NCI-H2196 (cell line): ENCODE results near the gene SREBF2.

Experiments
- DNase-seq: peaks from one replicate; lab custom pipeline; 2025; ENCODE audit not compliant: unreplicated experiment; lab: John Stamatoyannopoulos, UW

Gene SREBF2

GRCh38 chr22:41906822-41907221 is 73.9 kb downstream of the SREBF2 start:
- no peak for DNase-seq

DNA sequence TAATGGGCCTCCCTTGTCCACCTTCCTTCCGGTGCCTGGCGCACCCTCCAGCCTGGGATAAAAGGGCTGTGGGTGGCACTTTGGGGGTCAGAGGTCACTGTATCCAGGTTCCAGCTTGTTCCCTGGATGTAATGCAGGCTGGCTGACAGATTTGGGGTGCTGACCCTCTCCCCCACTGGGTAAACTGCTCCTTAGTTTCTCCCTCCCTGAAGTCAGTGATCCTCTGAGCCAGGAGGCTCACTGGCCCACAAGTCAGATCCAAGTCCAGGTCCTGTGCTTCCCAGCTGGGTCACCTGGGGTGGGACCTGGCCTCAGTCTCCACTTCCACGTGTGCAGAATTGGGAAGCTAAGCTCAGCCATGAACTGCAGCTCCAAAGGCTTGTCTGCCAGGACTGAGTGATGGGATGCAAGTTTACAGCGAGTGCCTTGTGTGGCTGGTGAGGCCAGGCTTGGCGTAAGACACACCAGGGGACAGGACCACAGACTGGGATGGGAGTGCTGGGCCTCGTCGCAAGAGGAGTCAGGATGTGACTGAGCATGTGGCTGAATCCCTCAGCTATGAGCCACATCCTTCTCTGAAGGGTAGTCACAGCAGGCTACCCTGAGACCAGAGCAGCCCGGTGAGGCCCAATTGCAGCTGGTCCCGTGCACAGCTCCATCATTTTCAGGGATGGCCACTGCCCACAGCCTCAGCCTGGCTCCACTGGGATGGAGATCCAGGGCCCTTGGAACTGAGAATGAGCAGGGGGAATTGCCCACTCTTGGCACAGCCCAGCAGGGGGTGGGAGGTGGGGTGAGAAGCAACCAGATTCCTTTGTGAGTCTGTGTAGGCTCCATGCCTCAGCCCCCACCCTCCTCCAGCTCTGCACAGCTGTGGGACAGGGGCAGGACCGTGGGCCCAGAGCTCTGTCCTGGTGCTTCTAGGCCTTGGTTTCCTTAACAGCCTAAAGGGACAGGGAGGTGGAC is 74.8 kb downstream of the SREBF2 start:
- DNase-seq = no peak

- DNase-seq = peak; percentile 18
Measured at GRCh38 chr22:41908411-41909309, 75.8 kb downstream of the SREBF2 start.

GRCh38 chr22:41909310-41910049 is 76.6 kb downstream of the SREBF2 start:
- DNase-seq = no peak

GRCh38 chr22:41910050-41911000 is 77.4 kb downstream of the SREBF2 start:
- DNase-seq = no peak

DNA sequence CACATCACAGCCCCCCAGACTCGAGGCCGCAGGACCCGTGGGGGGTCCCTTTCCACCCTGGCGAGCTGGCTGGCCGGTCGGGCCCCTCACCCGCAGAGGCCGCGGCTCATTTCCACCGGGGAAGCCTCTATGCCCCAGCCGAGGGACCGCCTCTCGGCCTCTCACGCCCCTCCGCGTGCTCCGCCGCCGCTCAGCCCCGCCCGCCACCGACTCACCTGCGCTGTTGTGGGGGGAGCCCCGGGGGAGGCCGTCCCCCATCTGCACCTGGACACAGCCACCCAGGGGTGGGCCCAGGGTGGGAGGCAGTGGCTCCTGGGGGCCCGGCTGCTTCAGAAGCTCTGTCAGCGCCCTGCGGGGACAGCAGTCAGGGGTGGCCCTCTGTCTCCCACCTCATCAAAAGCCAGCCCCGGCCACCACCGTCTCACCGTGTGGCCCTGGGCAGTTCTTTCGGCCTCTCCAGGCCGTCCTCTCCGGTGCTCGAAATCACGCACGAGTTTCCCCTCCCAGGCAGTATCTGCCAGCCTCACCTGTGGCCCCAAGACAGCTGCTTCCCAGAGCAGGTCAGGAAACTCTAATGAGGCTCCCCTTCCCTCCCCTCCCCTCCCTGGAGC is 78.2 kb downstream of the SREBF2 start:
- DNase-seq = no peak

DNA sequence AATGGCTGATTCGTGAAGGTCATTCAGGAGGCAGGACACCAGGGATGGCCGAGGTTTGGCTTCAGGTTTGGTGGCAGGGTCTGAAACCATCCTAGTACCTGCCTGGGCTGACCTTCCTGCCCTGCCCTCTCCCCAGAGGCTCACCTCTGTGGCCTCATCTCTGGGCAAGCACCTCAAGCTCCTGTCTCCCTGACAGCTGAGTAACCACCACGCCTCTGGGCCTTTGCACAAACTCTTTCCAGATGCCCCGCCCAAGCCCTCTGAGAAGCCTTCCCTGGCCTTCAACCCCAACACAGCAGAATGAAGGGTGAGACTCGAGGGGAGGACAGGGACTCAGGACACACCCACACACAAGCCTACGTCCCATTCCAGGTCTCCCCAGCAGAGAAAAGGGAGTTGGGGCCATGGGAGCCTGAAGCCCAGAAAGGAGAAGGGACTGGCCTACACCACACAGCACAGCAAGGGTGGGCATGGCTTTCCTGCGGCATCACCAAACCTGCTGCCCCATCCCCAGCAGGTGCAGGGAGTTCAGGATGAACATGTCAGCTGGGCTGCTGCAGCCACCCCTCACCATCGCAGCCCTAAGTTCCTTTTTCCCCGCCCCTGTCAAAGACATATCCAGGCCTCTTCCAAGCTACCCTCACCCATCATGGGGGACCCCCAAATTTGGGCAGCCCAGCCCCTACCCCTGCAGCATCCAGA is 79.6 kb downstream of the SREBF2 start:
- no peak for DNase-seq

DNA sequence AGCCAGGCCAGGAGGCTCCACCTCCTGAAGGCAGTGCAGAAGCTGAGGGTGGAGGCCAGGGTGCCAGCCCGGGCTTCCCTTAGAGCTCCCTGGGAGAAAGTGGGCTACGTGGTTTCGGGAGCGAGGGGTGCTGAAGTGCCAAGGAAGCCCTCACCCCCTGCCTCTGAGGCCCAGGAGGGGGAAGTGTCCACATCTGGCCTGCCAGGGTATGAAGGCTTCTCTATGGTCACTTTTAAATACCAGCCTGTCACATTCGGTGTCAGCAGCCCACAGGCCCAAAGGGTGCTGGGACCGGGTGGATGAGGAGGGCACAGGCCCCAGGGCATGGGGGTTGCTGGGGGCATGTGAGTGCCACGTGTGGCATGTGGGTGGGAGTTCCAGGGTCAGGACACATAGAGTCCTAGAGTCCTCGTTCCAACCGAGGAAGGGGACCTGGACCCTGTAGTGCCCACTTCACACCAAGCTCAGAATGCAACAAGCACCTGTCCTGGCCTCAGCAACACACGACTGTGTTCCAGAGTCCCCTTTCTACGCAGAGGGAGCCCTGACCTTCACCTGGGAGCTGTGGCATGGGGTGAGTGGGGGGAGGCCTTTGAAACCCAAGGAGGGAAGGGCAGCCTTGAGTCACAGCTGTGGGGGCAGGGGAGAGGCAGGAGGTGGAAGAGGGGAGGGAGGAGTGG is 80.3 kb downstream of the SREBF2 start:
- DNase-seq = no peak

DNA sequence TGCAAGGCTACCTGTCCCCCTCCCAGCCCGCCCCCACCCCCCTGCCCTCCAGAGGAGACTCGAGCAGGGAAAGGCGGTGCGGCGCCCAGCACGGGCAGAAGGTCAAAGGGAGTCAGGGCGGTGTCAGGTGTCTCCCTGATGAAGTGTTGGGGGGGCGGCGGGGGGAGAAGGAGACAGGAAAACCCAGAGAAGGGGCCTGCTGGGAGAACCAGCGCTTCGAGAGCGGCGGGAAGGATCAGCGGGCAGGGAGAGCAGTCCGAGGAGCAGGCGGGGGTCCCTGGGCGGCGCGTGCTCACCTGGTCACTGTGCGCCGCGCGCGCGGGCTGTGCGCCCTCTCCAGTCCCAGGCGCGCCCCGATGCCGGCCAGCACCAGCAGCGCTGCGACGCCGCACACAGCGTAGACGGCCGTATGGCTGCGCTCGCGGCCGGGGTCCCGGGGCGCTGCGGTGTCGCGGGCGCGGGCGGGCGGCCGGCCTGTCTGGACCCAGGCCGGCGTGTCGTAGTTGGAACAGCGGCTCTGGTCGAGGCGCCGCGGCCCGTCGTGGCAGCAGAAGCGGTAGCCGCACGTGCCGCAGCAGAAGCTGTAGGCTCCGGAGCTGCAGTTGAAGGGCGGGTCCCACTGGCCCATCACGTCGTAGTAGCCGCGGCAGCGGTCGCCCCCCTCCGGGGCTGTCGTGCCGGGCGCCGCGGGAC is 81.1 kb downstream of the SREBF2 start:
- no peak for DNase-seq

DNA sequence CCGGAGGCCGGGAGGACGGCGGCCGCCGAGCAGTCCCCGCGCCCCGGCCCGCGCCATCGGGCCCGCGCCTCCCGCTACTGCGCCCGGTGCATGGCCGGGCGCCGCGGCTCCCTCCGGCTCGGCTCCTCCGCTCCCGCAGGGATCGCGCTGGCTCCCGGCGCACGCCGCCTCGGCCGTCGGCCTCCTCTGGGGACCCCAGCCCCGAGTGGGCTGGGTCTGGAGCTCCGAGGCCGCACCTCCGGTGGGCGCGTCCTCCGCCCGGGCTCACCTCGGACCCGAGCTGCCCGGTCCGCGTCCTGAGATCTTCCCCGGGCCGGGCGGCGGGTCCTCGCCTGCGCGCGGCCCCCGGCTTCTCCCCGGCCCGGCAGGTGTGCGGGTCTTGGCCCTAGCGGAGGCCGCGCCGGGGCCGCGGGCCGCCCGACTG is 81.7 kb downstream of the SREBF2 start:
- peak; percentile 36 for DNase-seq

DNA sequence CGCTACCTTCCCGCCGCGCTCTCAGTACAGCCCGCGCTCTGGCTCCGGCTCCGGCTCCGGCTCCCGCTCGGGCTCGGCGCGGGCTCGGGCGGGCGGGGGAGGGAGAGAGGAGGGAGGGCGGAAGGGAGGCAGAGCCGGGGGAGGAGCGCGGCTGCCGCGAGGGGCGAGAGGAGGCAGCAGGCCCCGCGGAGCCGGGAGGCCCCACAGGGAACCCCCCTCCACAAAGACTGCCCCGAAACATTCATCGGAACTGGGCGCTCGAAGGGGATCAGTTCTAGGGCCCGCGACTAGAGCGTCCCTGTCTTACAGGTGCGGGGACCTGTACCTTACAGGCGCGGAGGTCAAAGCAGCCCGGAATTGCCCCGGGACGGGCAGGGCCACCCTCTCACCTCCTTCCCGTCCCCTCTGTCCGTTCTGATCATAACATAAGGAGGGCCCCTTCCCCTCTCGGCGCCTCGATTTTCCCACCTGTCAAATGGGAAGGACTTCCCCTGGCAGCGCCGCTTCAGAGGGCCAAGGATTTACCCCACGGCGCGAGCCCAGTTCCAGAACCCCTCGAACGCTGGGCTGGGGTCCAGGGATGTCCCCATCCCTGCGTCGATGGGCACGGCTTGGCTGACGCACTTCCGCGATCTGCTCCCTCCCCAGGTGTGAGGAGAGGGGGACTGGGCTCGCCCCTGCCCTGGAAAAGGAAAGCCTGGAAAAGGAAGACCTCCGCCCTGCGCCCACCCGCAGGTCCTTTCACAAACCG is 82.3 kb downstream of the SREBF2 start, which contains the start of gene SHISA8:
Gene SHISA8, minus strand, starts transcription at position 40 of the 751 bp plus-strand sequence. CDS start 407 bp downstream, outside the sequence.
- DNase-seq = peak; percentile 67

GRCh38 chr22:41915786-41916493 is 83.0 kb downstream of the SREBF2 start:
- DNase-seq = no peak

DNA sequence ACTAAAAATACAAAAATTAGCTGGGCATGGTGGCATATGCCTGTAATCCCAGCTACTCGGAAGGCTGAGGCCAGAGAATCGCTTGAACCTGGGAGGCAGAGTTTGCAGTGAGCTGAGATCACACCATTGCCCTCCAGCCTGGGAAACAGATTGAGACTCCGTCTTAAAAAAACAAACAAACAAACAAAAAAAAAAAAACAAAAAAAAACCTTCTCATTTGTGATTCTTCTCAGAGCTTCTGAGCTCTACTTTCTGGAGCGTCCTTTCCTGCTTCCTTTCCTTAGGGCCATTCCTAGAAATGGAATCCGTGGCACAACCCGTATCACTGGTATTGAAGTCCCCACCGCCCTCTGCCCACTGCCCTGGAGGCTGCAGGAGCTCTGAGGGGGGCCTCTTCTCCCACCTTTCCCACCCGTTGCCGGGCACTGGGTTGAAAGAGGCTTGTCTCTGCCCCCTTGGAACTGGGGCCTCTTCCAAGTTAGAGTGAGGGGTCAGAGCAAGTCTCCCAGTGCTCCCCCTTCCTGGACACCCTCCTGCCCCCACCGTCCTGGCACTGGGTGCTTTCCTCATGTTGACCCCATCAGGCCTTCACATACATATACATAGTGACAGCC is 83.9 kb downstream of the SREBF2 start:
- no peak for DNase-seq

GRCh38 chr22:41917375-41917902 is 84.5 kb downstream of the SREBF2 start:
- peak; percentile 91 for DNase-seq
